Gastroesophageal sphincter (tissue), 3 donors: Measurements from ENCODE around the gene GH2.
"Not testable (repeated sequence)": the region's sequence is repeated elsewhere in the genome, so short reads cannot be mapped to it uniquely, and the experiment has no call there.

Source experiments
- CTCF ChIP-seq, 4 experiments: fragments of 200-600 bp in 2 of 4; fragments of 450-650 bp in 2 of 4; sonication (generic) in 1 of 4; IDR thresholded peaks; one replicate each; pipeline ENCODE4 v1.5.1; 2017 to 2019; ENCODE audit warnings: antibody characterized with exemption in 4 of 4, mild to moderate bottlenecking in 2 of 4, moderate library complexity in 2 of 4
- EP300 ChIP-seq: sonication (generic); formaldehyde crosslinking; IDR thresholded peaks from one replicate; pipeline ENCODE4 v1.6.1; 2017; ENCODE audit warnings: antibody characterized with exemption, mild to moderate bottlenecking
- POLR2A ChIP-seq, 2 donors: fragments of 450-650 bp; IDR thresholded peaks; one replicate each; pipeline ENCODE4 v1.6.1; 2017; ENCODE audit warnings: antibody characterized with exemption in 2 of 2, mild to moderate bottlenecking in 2 of 2, moderate library complexity in 1 of 2

- TF ChIP-seq CTCF (IDR thresholded peaks at IDR 0.05); EP300; POLR2A (IDR thresholded peaks at IDR 0.05): not testable (repeated sequence)
Observed at GRCh38 chr17:63885119-63885518, 3.4 kb upstream of the GH2 start.
